Measurements from ENCODE around the gene DCAF15.

GRCh38 chr19:13960863-13961784, 8.8 kb downstream of the DCAF15 start:
- TF ChIP-seq ZNF274 (IDR thresholded peaks at IDR 0.05; ENCODE audit: low read depth, low read length) (no peak), YY1 (IDR thresholded peaks at IDR 0.05; ENCODE audit: insufficient read depth, insufficient read length) (no peak), SUZ12 (IDR thresholded peaks at IDR 0.05; ENCODE audit: extremely low read depth, insufficient read depth, insufficient read length) (no peak)

Data from NT2/D1 (cell line).